Measurements from ENCODE around the gene CCDC197.

The CCDC197 gene

GRCh38 chr14:94058128-94058673 is 61.1 kb downstream of the CCDC197 start:
- no peak for TF ChIP-seq CTCF (IDR thresholded peaks at IDR 0.05; ENCODE audit: low read depth, low read length, missing control alignments)
- H3K4me3 ChIP-seq (ENCODE audit: low read depth, low read length) = no peak overlapping the region
- no peak for DNase-seq (ENCODE audit: low read depth)
